Midbrain (tissue), 1 donor: Measurements from ENCODE around the gene KCP.
A peak's percentile ranks its signal among the peaks of the same experiment; 100 is the strongest.

Experiments
- DNase-seq: peaks from one replicate; lab custom pipeline; 2025; lab: John Stamatoyannopoulos, UW

KCP gene

GRCh38 chr7:128858380-128859231 lies 51.9 kb downstream of the KCP start:
- DNase-seq, result no peak

GRCh38 chr7:128856001-128856718 lies 54.3 kb downstream of the KCP start:
- DNase-seq, result no peak

- no peak for DNase-seq
Measured at GRCh38 chr7:128855559-128855958, 55.0 kb downstream of the KCP start.

- no peak for DNase-seq
Measured at GRCh38 chr7:128854396-128854795, 56.1 kb downstream of the KCP start.

- DNase-seq, result no peak
Measured at GRCh38 chr7:128853799-128854198, 56.7 kb downstream of the KCP start.

DNA sequence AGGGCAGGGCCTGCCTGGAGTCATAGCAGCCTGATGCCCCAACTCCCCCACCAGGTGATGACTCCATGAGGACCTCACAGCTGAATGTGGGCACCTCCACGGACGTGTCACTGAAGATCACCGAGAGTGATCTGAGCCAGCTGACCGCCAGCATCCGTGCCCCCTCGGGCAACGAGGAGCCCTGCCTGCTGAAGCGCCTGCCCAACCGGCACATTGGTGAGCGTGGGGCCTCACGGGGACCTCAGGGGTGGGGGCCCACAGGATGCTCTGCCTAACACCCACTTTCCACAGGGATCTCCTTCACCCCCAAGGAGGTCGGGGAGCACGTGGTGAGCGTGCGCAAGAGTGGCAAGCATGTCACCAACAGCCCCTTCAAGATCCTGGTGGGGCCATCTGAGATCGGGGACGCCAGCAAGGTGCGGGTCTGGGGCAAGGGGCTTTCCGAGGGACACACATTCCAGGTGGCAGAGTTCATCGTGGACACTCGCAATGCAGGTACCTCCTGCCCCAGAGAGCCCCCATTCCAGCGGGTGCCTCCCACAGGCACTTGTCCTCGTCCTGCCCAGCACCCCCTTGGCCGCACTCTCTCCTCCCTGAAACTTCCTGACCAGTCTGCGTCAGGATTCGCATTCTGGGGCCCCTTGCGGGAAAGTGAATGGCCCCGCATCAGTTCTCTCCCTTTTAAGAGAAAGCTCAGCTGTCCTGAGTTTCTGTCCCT lies 57.8 kb downstream of the KCP start:
- DNase-seq, result no peak

GRCh38 chr7:128849804-128850490 lies 60.6 kb downstream of the KCP start:
- DNase-seq, result no peak

GRCh38 chr7:128849156-128849515 lies 61.4 kb downstream of the KCP start:
- DNase-seq, result no peak

DNA sequence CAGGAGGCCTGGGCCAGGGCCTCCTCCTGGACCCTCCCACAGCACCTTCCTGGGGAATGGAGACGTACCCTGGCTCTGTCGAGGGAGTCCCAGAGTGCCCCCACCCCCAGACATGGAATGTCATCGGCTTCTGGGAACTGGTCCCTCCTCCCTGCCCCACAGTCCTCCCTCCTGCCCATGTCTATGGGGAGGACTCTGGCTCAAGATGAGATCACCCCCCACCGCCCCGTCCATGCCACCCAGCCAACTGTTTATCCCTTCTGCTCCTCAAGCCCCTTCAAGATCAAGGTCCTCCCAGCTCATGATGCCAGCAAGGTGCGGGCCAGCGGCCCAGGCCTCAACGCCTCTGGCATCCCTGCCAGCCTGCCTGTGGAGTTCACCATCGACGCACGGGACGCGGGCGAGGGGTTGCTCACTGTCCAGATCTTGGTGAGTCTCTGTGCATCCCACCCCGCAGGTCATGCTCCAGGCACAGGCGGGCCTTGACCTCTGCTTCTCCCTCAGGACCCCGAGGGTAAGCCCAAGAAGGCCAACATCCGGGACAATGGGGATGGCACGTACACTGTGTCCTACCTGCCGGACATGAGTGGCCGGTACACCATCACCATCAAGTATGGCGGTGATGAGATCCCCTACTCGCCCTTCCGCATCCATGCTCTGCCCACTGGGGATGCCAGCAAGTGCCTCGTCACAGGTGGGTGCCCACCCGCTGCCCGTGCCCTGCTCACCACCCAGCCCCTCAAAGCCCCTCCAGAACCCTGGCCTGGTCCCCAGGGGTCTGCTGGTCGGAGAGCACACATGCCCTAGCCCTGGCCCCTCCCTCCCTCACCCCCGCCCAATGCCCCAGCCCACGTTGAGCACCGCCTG lies 62.0 kb downstream of the KCP start:
- no peak for DNase-seq

DNA sequence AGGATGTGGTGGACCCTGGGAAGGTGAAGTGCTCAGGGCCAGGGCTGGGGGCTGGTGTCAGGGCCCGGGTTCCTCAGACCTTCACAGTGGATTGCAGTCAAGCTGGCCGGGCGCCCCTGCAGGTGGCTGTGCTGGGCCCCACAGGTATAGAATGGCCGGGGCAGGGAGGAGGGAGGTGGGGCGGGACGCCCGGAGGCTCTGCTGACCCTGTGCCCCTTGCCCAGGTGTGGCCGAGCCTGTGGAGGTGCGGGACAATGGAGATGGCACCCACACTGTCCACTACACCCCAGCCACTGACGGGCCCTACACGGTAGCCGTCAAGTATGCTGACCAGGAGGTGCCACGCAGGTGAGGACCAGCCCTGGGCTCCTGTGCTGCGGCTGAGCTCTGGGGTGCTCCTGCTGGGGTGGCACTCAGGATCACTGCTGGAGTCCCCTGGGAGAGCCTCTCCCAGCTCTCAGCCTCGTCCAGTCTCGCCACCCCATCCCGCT lies 62.7 kb downstream of the KCP start:
- DNase-seq, result no peak

DNA sequence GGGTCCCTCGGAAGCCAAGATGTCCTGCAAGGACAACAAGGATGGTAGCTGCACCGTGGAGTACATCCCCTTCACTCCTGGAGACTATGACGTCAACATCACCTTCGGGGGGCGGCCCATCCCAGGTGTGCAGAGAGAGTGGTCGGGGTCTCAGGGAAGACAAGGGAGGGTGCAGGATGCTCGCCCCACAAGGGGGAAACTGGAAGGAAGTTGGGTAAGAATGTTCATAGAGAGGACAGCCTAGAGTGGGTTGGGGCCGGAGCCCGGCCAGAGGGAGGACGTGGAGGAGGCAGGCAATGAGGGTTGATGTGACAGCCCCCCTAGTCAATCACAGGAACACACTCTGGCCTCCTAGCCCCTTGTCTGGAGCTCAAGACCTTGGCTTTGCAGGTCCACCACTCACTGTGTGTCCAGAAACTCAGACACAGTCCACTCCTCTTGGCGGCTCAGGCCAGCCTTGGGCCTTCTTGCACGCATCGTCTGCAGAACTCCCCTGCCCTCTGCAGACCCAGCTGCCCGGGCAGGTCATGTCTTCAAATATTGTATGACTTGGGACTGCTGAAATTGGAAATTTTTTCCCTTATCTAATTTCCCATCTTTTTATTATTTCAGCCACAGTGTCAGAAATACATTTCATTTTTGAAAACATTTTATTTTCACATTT lies 63.6 kb downstream of the KCP start:
- DNase-seq, result no peak

GRCh38 chr7:128845987-128846386 lies 64.5 kb downstream of the KCP start:
- no peak for DNase-seq

- DNase-seq, result no peak
Measured at GRCh38 chr7:128845475-128845874, 65.0 kb downstream of the KCP start.

GRCh38 chr7:128844777-128845311 lies 65.7 kb downstream of the KCP start:
- no peak for DNase-seq

GRCh38 chr7:128843938-128844621 lies 66.4 kb downstream of the KCP start:
- DNase-seq, result no peak

DNA sequence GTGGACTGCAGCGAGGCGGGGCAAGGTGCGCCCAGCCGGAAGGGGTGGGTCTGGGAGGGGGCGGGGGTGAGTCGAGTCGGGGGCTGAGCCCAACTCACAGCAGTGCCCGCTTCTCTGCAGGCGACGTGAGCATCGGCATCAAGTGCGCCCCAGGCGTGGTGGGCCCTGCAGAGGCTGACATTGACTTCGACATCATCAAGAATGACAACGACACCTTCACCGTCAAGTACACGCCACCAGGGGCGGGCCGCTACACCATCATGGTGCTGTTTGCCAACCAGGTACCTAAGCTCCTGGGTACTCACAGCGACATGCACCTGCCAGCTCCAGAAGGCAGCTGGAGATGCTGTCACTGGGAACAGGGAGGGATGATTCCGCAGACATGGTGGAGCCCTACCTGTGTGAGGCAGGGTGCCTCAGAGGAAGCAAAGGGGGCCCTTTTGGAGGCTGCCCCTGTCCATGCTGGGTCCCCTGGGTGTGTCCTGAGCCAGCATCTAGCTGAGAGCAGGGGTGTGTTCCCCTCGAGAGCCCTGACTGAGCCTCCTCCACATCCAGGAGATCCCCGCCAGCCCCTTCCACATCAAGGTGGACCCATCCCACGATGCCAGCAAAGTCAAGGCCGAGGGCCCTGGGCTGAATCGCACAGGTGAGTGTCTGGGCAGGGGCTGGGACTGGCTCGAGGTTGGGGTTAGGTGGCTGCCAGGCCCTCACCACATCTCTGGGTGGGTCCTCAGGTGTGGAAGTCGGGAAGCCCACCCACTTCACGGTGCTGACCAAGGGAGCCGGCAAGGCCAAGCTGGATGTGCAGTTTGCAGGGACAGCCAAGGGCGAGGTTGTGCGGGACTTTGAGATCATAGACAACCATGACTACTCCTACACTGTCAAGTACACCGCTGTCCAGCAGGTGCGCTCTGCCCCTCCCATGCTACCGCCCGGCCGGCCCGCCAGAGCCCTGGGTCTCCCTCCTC lies 67.6 kb downstream of the KCP start:
- DNase-seq, result no peak

- peak; percentile 6 for DNase-seq
Measured at GRCh38 chr7:128841921-128842673, 68.4 kb downstream of the KCP start.
